GM18951 (cell line): Measurements from ENCODE around the gene C5orf15.

Experiments
- POLR2A ChIP-seq: IDR thresholded peaks from 4 replicates; pipeline ENCODE4 v1.6.1; 2011; ENCODE audit warnings: mild to moderate bottlenecking; ENCODE audit not compliant: insufficient read length, insufficient read depth; ENCODE audit errors: extremely low read depth
- in situ Hi-C: fragments of 300-500 bp; cut with MboI; formaldehyde crosslinking; loops from one replicate; pipeline ENCODE4 v1.12.0; 2022; ENCODE audit warnings: low sequenced_read_pairs, mixed read lengths, inconsistent platforms; ENCODE audit not compliant: unreplicated experiment

The C5orf15 gene

DNA sequence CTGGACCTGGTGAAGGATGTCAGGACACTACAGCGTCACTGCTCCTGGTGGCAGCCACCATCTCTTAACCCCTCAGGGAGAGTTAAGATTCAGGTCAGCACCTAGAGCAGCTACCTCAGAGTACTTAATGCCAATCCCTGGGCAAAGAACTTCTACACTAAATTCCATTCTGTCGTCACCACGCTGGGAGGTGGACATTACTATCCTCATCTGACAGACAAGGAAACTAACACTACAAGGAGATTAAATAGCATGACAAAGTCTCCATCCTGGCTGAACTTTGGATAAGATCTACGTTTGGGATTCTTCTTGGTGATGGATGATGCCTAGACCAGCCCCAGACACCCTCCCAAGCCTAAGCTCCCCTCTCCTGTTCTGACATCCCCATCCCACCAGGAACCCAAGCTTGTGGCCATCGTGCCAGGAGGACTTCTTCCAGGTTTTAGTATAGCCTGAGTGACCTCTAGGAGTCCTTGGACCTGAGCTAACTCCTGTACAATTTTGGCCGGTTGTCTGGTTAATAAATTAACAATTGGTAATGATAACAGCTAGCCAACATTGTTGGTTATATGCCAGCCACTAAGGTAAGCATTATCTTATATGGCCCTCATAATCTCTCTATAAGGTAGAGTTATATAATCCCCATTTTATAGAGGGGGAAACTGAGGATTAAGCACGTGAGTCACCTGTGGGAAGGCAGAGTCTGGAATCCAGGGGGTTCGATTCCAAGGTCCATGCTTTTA lies 54.8 kb downstream of the C5orf15 start:
- in situ Hi-C loops, result no loop called here
- no peak for TF ChIP-seq POLR2A

DNA sequence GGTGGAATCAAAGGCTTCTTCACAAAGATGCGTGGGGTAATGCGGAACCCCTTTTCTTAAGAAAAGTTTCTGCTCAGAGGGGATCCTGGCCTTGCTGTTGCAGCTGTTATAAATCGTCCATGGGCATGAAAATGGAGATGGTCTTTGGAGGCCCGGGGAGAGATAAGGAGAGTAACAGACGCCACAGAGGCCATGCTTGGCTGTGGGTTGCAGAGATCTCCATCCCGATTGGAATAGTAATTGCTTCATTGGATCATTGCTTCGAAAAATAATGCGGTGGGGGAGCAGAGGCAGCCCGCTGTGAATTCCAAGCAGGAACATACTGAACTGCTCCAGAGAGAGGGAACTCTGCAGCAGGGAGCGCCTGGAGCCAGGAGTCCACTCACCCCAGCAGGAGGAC lies 55.5 kb downstream of the C5orf15 start:
- in situ Hi-C loops, result no loop called here
- no peak for TF ChIP-seq POLR2A

GRCh38 chr5:133910571-133910970 lies 57.9 kb downstream of the C5orf15 start:
- no peak for TF ChIP-seq POLR2A
- in situ Hi-C loops, result no loop called here

DNA sequence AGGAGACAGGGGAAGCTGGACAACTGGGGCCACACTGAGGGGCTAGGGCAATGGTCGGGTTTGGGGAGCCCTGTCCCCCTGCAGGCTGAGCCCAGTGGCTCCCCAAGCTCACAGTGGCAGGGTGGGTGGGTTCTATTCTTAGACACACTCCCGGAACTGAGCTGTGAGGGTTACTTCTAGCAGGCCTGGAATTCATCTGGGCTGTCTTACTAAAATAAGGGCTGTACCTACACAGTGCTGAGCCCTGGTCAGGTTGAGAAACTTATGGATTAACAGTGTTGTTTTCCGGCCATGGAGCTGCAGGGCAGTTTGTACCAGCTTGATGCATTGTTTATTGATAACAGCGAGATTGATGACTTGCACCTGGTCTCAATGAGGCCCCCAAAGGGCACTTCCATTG lies 58.8 kb downstream of the C5orf15 start:
- TF ChIP-seq POLR2A, result no peak
- in situ Hi-C loops, result no loop called here

- no peak for TF ChIP-seq POLR2A
- in situ Hi-C loops, result no loop called here
These were observed 61.4 kb downstream of the C5orf15 start for GRCh38 chr5:133907075-133907474.

- no peak for TF ChIP-seq POLR2A
- in situ Hi-C loops, result no loop called here
These were observed 62.1 kb downstream of the C5orf15 start for GRCh38 chr5:133906303-133906702.
